ENCODE data around the gene YIF1A. TPM values are rescaled to one million over a fixed set of nuclear protein-coding genes. Genes with fewer than 3 reads are reported as not detected.

Gene YIF1A
- polyA plus RNA-seq, 1 of the 3 experiments (the other 2 are of a cell fraction) = 123 TPM

DNA sequence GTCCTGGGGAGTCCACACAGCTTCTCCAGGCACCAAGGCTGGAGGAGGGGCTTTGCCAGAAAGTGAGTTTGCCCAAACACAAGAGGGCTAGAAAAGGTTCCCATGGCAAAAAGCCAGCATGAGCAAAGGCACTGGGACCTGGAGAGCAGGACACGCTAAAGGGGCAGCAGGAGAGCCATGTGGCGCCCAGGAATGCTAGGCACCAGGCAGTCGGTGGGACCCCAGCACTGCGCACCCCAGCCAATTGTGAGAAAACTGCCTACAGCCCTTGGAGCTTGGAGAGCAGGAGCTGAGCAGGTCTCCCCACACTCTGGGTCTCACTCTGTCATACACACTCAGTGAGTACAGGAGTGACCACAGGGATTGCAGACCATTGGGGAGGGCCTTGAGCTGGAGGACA, 25.7 kb downstream of the YIF1A start (continued):
- TF ChIP-seq, protein P1, sequence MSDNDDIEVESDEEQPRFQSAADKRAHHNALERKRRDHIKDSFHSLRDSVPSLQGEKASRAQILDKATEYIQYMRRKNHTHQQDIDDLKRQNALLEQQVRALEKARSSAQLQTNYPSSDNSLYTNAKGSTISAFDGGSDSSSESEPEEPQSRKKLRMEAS (IDR thresholded peaks at IDR 0.05; ENCODE audit: low read depth) = no peak
- TF ChIP-seq RXRA (IDR thresholded peaks at IDR 0.05; ENCODE audit: borderline replicate concordance, low read depth) = no peak

DNA sequence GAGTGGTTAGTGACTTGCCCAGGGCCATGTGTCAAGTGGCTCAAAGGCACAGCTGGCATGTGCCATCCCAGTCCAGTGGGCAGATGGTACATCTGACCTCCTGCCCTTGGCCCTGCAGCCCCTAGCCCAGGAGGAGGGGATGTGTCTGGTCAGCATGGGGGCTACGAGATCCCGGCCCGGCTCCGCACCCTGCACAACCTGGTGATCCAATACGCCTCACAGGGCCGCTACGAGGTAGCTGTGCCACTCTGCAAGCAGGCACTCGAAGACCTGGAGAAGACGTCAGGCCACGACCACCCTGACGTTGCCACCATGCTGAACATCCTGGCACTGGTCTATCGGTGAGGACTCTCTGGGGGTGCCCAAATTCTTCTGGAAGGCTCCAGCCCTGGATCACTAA, 26.2 kb downstream of the YIF1A start:
- POLR2A ChIA-PET = interaction anchor here (0.9 kb wide), 1 partner anchor 26 kb away, joined by 3 read pairs; the partner anchor contains the start of gene YIF1A

More for the DNA sequence above, 26.2 kb downstream of the YIF1A start:
- CTCF ChIA-PET = interaction anchor here (0.9 to 1.4 kb wide), 2 partner anchors 20 to 195 kb away, joined by 5 read pairs; no protein-coding TSS in a partner anchor
- Histone ChIP-seq H3K9me3 (no peaks in the 10 kb centered on the region), H2AFZ (ENCODE audit: low read depth) (no peak overlapping the region), H4K20me1 (ENCODE audit: insufficient read depth) (peaks cover 19% of the 10 kb centered on the region), H3F3A (replicated peaks; ENCODE audit: insufficient read depth) (peaks cover 18% of the 10 kb centered on the region), H3K9me2 (no peaks in the 10 kb centered on the region), H3K27me3 (ENCODE audit: insufficient read depth) (no peaks in the 10 kb centered on the region), H3K4me3 (ENCODE audit: low read depth in 2 of 2, low read length in 1 of 2) (no peak overlapping the region), H3K4me1 (ENCODE audit: control insufficient read depth in 1 of 2, insufficient read depth in 2 of 2, low read depth in 1 of 2, low read length in 1 of 2) (peaks cover 0 to 18% of the 10 kb centered on the region in 2 experiments; a peak in 2 of 4 replicates), H3K36me3 (replicated peaks in 1 of 2; ENCODE audit: control insufficient read depth in 1 of 2, insufficient read depth in 2 of 2, low read length in 1 of 2) (peaks cover 24 to 63% of the 10 kb centered on the region in 2 experiments), H3K79me2 (ENCODE audit: insufficient read depth) (peaks cover 26% of the 10 kb centered on the region), H3K4me2 (no peak overlapping the region), H3K9ac (no peak overlapping the region), H3K27ac (ENCODE audit: low read depth in 2 of 2, low read length in 1 of 2) (no peak overlapping the region)
- no peak for DNase-seq
- TF ChIP-seq, protein P2, sequence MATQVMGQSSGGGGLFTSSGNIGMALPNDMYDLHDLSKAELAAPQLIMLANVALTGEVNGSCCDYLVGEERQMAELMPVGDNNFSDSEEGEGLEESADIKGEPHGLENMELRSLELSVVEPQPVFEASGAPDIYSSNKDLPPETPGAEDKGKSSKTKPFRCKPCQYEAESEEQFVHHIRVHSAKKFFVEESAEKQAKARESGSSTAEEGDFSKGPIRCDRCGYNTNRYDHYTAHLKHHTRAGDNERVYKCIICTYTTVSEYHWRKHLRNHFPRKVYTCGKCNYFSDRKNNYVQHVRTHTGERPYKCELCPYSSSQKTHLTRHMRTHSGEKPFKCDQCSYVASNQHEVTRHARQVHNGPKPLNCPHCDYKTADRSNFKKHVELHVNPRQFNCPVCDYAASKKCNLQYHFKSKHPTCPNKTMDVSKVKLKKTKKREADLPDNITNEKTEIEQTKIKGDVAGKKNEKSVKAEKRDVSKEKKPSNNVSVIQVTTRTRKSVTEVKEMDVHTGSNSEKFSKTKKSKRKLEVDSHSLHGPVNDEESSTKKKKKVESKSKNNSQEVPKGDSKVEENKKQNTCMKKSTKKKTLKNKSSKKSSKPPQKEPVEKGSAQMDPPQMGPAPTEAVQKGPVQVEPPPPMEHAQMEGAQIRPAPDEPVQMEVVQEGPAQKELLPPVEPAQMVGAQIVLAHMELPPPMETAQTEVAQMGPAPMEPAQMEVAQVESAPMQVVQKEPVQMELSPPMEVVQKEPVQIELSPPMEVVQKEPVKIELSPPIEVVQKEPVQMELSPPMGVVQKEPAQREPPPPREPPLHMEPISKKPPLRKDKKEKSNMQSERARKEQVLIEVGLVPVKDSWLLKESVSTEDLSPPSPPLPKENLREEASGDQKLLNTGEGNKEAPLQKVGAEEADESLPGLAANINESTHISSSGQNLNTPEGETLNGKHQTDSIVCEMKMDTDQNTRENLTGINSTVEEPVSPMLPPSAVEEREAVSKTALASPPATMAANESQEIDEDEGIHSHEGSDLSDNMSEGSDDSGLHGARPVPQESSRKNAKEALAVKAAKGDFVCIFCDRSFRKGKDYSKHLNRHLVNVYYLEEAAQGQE (IDR thresholded peaks at IDR 0.05; ENCODE audit: low read depth, low read length) = no peak
- TF ChIP-seq, protein P3, sequence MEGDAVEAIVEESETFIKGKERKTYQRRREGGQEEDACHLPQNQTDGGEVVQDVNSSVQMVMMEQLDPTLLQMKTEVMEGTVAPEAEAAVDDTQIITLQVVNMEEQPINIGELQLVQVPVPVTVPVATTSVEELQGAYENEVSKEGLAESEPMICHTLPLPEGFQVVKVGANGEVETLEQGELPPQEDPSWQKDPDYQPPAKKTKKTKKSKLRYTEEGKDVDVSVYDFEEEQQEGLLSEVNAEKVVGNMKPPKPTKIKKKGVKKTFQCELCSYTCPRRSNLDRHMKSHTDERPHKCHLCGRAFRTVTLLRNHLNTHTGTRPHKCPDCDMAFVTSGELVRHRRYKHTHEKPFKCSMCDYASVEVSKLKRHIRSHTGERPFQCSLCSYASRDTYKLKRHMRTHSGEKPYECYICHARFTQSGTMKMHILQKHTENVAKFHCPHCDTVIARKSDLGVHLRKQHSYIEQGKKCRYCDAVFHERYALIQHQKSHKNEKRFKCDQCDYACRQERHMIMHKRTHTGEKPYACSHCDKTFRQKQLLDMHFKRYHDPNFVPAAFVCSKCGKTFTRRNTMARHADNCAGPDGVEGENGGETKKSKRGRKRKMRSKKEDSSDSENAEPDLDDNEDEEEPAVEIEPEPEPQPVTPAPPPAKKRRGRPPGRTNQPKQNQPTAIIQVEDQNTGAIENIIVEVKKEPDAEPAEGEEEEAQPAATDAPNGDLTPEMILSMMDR (IDR thresholded peaks at IDR 0.05) = no peak
- no peak for TF ChIP-seq FOXJ3 (CRISPR knock-in tag; IDR thresholded peaks at IDR 0.05)
- TF ChIP-seq, protein P4, sequence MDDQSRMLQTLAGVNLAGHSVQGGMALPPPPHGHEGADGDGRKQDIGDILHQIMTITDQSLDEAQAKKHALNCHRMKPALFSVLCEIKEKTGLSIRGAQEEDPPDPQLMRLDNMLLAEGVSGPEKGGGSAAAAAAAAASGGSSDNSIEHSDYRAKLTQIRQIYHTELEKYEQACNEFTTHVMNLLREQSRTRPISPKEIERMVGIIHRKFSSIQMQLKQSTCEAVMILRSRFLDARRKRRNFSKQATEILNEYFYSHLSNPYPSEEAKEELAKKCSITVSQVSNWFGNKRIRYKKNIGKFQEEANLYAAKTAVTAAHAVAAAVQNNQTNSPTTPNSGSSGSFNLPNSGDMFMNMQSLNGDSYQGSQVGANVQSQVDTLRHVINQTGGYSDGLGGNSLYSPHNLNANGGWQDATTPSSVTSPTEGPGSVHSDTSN (IDR thresholded peaks at IDR 0.05) = no peak
- TF ChIP-seq, protein P1 (IDR thresholded peaks at IDR 0.05; ENCODE audit: low read depth) = no peak
- TF ChIP-seq CHD2 (IDR thresholded peaks at IDR 0.05; ENCODE audit: low read length, partially characterized antibody) = no peak
- no peak for TF ChIP-seq SIN3A (IDR thresholded peaks at IDR 0.05; ENCODE audit: borderline replicate concordance, low read depth, low read length)
- TF ChIP-seq FOSL2 (IDR thresholded peaks at IDR 0.05; ENCODE audit: borderline replicate concordance, low read depth) = no peak
- no peak for TF ChIP-seq NRF1 (IDR thresholded peaks at IDR 0.05; ENCODE audit: low read depth, low read length)
- 100% methylated on average over 1 of the region's 12 CpGs for WGBS (ENCODE audit: low lambda C conversion rate)

Data from SK-N-SH (cell line).